ENCODE data around the gene MCM3. TPM values are rescaled to one million over a fixed set of nuclear protein-coding genes. Genes with fewer than 3 reads are reported as not detected.

The MCM3 gene
- total RNA-seq, 1 experiment from 2014 or later, result 191 TPM

GRCh38 chr6:52325695-52326471, 41.3 kb upstream of the MCM3 start (continued):
- TF ChIP-seq RAD21 (IDR thresholded peaks at IDR 0.05; ENCODE audit: low read depth) (no peak), CBX3 (IDR thresholded peaks at IDR 0.05; ENCODE audit: low read depth) (no peak), CEBPB (IDR thresholded peaks at IDR 0.05; ENCODE audit: low read depth) (no peak)

- TF ChIP-seq EZH2phosphoT487 (IDR thresholded peaks at IDR 0.05; ENCODE audit: borderline replicate concordance), result no peak
- no peak for TF ChIP-seq ZFX (IDR thresholded peaks at IDR 0.05)
- no peak for TF ChIP-seq YY1 (IDR thresholded peaks at IDR 0.05; ENCODE audit: extremely low read depth, insufficient replicate concordance, low read depth, low read length)
- no peak for TF ChIP-seq EGR1 (IDR thresholded peaks at IDR 0.05; ENCODE audit: low read depth)
- no peak for TF ChIP-seq POLR2AphosphoS5 (IDR thresholded peaks at IDR 0.05; ENCODE audit: low read depth, low read length)
- no peak for TF ChIP-seq SRF (IDR thresholded peaks at IDR 0.05; ENCODE audit: low read depth)
- Histone ChIP-seq H3K27me3 (ENCODE audit: insufficient read depth, low read length) (no peaks in the 10 kb centered on the region), H3K9me3 (ENCODE audit: control insufficient read depth in 1 of 2, insufficient read depth in 1 of 2, low read depth in 1 of 2, low read length in 2 of 2) (no peaks in the 10 kb centered on the region), H4K20me1 (ENCODE audit: insufficient read depth) (no peaks in the 10 kb centered on the region), H3K4me2 (ENCODE audit: low read length) (no peak overlapping the region), H3K4me1 (ENCODE audit: control insufficient read depth in 1 of 2, insufficient read depth in 2 of 2, low read length in 2 of 2) (peaks cover 0 to 4% of the 10 kb centered on the region in 2 experiments; a peak in 1 of 4 replicates), H3K27ac (ENCODE audit: low read depth, low read length) (no peak overlapping the region), H3K36me3 (ENCODE audit: control insufficient read depth in 1 of 2, insufficient read depth in 2 of 2, low read length in 2 of 2) (no peaks in the 10 kb centered on the region), H2AFZ (ENCODE audit: low read depth, low read length, poor library complexity, severe bottlenecking) (no peak overlapping the region), H3K4me3 (replicated peaks in 1 of 2; ENCODE audit: low read depth in 1 of 2, low read length in 2 of 2) (no peak overlapping the region), H3K9me2 (ENCODE audit: insufficient read depth) (no peaks in the 10 kb centered on the region), H3K79me2 (ENCODE audit: insufficient read depth, low read length) (no peaks in the 10 kb centered on the region), H3K9ac (ENCODE audit: low read length) (no peak overlapping the region)
- BruUV-seq (replicated peaks), result no TSS peak
- ATAC-seq, result no peak
- CTCF ChIA-PET, result no interaction called here
- no peak for DNase-seq (ENCODE audit: low read depth, low spot score)
- POLR2A ChIA-PET, result no interaction called here
- RAD21 ChIA-PET (ENCODE audit: low non-redundant PET in 1 of 2, low total read pairs in 2 of 2, uncharacterized antibody in 2 of 2, unreplicated experiment in 2 of 2), result no interaction called here
- intact Hi-C loops (cut with micrococcal nuclease), result no loop called here
Measured at GRCh38 chr6:52324189-52324588, 39.6 kb upstream of the MCM3 start.
